Endothelial cell of hepatic sinusoid (primary cell): ENCODE measurements around the gene LEUTX.
"Not testable (repeated sequence)": the region's sequence is repeated elsewhere in the genome, so short reads cannot be mapped to it uniquely, and the experiment has no call there.

Experiments used
- in situ Hi-C: cut with HindIII; loops from 2 replicates; pipeline ENCODE4 v1.10.0; 2017; ENCODE audit warnings: low sequenced_read_pairs

The LEUTX gene

DNA sequence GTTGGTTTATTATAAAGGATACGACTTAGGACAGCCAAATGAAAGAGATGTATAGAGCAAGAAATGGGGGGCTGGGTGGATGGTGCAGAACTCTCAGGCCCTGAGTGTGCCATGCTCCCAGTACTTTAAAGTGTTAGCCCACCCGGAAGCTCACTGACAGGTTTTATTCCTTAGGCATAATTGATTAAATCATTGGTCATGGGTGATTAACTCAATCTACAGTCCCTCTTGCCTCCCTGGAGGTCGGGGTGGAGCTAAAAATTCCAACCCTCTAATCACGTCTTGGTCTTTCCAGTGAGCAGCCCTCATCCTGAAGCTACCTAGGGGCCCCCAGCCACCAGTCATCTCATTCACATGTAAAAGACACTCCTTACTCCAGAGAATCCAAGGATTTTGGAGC is 9.9 kb upstream of the LEUTX start:
- in situ Hi-C loops = no loop called here

- in situ Hi-C loops = loop anchor here (5.0 to 25.0 kb wide), 3 partner anchors 34 to 156 kb away; partner anchors contain the start of genes FBL and FCGBP
Observed at GRCh38 chr19:39780894-39781293, 2.2 kb downstream of the LEUTX start.

GRCh38 chr19:39788244-39788643 is 9.6 kb downstream of the LEUTX start:
- in situ Hi-C loops = loop anchor here (10.0 to 25.0 kb wide), 2 partner anchors 57 to 149 kb away; partner anchors contain the start of genes FBL and FCGBP

DNA sequence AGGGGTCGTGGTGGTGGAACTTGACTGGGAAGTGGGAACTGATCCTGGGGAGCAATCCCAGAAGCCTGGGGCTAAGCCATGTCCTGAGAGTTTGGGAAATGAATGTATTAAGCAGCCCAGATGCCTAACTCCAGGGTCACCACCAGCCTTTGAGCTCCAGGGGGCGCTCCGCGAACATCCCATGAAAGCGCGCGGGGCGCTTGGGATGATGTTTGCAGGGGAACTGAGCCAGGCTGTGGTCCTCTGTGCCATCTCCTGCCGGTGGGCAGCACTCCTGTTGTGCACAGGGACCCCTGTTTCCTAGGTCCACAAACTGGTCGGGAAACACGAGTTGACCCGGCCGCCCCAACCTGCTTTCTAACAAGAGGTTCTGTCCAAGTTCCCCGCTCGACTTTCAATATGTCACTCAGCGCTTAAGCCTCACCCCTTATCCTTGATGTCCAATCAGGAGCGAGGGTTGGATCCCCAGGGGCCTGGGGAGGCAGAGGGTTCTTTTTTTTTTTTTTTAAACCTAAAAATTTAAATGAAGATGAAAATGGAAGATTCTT is 14.4 kb downstream of the LEUTX start:
- in situ Hi-C loops = loop anchor here (25.0 kb wide), 1 partner anchor 144 kb away; the partner anchor contains the start of gene FCGBP

- in situ Hi-C loops = loop anchor here (25.0 kb wide), 1 partner anchor 142 kb away; the partner anchor contains the start of gene FCGBP
Observed at GRCh38 chr19:39795001-39795400, 16.3 kb downstream of the LEUTX start.

- in situ Hi-C loops = loop anchor here (25.0 kb wide), 1 partner anchor 141 kb away; the partner anchor contains the start of gene FCGBP
Observed at GRCh38 chr19:39796000-39796498, 17.4 kb downstream of the LEUTX start.

DNA sequence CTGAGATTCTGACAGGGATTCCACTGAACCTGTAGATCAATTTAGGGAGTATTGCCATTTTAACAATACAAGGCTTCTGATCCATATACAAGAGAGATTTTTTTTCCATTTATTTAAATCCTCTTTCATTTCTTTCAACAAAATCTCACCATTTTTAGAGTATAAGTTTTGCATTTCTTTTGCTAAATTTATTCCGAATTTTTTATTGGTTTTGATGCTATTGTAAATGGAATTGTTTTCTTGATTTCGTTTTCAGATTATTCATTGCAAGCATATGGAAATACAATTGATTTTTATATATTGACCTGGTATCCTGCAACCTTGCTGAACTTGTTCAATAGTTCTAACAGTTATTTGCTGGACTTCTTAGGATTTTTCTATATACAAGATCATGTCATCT is 18.4 kb downstream of the LEUTX start:
- in situ Hi-C loops = loop anchor here (25.0 kb wide), 1 partner anchor 140 kb away; the partner anchor contains the start of gene FCGBP

DNA sequence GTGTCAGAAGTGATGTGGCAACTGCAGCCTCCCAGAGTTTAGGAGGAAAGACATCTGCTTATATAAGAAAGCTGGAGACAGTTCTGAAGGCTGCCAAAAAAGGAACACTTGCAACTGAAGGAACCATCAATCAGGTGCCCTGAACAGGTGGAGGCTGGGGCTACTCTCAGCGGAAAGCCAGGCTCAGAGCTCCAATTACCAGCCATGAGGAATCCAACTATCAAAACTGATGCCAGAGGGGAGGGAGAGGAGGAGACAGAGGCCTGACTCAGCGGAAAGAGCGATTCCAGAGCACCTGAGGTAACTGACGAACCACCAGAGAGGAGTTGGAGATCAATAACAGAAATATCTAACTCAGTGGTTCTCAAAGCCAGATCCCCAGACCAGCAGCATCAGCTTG is 24.3 kb downstream of the LEUTX start:
- in situ Hi-C loops = no loop called here

DNA sequence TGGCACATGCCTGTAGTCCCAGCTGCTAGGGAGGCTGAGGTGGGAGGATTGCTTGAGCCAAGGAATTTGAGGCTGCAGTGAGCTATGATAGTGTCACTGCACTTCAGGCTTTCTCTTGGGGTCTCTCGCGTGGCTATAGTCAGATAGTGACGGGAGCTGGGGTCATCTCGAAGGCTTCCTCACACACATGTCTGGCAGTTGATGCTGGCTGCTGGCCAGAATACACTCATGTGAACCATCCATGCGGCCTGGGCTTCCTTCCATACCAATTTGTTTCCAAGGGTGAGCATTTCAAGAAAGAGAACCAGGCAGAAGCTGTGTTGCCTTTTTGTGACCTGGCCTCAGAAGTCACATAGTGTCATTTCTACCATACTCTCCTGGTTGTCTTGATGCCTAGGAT is 26.4 kb downstream of the LEUTX start:
- in situ Hi-C loops = no loop called here

DNA sequence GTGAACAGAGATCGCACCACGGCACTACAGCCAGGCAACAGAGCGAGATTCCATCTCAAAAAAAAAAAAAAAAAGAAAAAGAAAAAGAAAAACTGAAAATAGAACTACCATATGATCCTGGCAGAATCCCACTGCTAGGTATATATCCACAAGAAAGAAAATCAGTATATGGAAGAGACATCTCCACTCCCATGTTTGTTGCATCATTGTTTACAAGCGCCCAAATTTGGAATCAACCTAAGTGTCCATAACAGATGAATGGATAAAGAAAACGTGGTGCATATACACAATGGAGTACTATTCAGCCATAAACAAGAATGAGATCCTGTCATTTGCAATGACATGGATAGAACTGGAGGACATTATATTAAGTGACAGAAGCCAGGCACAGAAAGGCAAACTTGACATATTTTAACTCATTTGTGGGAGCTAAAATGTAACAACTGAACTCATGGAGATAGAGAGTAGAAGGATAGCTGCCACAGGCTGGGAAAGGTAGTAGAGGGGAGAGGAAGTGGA is 29.3 kb downstream of the LEUTX start:
- in situ Hi-C loops = no loop called here

DNA sequence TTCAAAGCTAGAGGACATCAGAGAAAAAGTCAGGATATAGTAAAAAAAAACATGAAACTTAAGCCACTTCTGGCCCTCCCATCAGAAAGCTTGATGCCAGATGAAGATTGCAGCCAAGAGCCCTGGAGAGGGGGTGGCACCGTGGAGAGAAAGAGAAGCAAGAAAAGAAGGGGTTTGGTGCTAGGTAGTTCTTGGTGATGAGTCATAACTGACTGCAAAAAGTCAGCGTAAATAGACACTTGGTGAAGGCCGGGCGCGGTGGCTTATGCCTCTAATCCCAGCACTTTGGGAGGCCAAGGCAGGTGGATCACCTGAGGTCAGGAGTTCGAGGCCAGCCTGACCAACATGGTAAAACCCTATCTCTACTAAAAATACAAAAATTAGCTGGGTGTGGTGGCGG is 30.0 kb downstream of the LEUTX start:
- in situ Hi-C loops = not testable (repeated sequence)

DNA sequence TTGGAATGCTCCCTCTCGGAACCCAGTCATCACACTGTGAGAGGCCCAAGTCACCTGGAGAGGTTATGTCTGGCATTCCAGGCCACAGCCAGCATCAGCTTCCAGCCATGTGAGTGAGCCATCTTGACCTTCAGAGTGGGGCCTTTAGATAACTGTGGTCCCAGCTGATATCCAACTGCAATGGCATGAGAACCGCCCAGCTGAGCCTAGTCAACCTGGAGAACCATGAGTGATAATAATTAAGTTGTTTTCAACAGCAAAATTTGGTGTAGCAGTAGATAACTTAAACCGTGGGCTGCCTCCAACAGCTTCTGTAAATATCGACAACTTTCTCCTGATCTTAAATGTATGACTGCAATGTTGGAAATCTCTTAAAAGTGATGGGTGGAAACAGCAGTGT is 30.7 kb downstream of the LEUTX start:
- in situ Hi-C loops = no loop called here

GRCh38 chr19:39810424-39810823 is 31.8 kb downstream of the LEUTX start:
- in situ Hi-C loops = no loop called here

- in situ Hi-C loops = no loop called here
Observed at GRCh38 chr19:39811064-39811463, 32.4 kb downstream of the LEUTX start.

GRCh38 chr19:39813264-39813993 is 34.8 kb downstream of the LEUTX start:
- in situ Hi-C loops = no loop called here

GRCh38 chr19:39814111-39814510 is 35.5 kb downstream of the LEUTX start:
- in situ Hi-C loops = not testable (repeated sequence)

- in situ Hi-C loops = no loop called here
Observed at GRCh38 chr19:39814595-39814994, 35.9 kb downstream of the LEUTX start.

GRCh38 chr19:39816287-39817048 is 37.8 kb downstream of the LEUTX start:
- in situ Hi-C loops = no loop called here

- in situ Hi-C loops = no loop called here
Observed at GRCh38 chr19:39817888-39818561, 39.4 kb downstream of the LEUTX start.

GRCh38 chr19:39818626-39819097 is 40.0 kb downstream of the LEUTX start:
- in situ Hi-C loops = no loop called here
